BLaER1 (cell line): ENCODE results near the gene NAALADL2.

Experiments
- H3K27ac ChIP-seq: shearing (Covaris generic); formaldehyde crosslinking; 2 replicates; pipeline ENCODE4 v1.8.1; 2022
- H3K27me3 ChIP-seq: shearing (Covaris generic); formaldehyde crosslinking; 2 replicates; pipeline ENCODE4 v1.8.1; 2022
- H3K36me3 ChIP-seq: shearing (Covaris generic); formaldehyde crosslinking; 2 replicates; pipeline ENCODE4 v1.8.1; 2022
- H3K4me1 ChIP-seq: shearing (Covaris generic); formaldehyde crosslinking; 2 replicates; pipeline ENCODE4 v1.8.1; 2022
- H3K4me2 ChIP-seq: shearing (Covaris generic); formaldehyde crosslinking; 2 replicates; pipeline ENCODE4 v1.8.1; 2022
- H3K4me3 ChIP-seq: shearing (Covaris generic); formaldehyde crosslinking; 2 replicates; pipeline ENCODE4 v1.8.1; 2022
- H3K9ac ChIP-seq: shearing (Covaris generic); formaldehyde crosslinking; 2 replicates; pipeline ENCODE4 v1.8.1; 2022
- H3K9me3 ChIP-seq: shearing (Covaris generic); formaldehyde crosslinking; 2 replicates; pipeline ENCODE4 v1.8.1; 2022
- H4K20me1 ChIP-seq: shearing (Covaris generic); formaldehyde crosslinking; 2 replicates; pipeline ENCODE4 v1.8.1; 2022
- Cebpa-rat ChIP-seq: shearing (Covaris generic); IDR thresholded peaks from 2 replicates; pipeline ENCODE4 v1.8.1; 2022

Gene NAALADL2

DNA sequence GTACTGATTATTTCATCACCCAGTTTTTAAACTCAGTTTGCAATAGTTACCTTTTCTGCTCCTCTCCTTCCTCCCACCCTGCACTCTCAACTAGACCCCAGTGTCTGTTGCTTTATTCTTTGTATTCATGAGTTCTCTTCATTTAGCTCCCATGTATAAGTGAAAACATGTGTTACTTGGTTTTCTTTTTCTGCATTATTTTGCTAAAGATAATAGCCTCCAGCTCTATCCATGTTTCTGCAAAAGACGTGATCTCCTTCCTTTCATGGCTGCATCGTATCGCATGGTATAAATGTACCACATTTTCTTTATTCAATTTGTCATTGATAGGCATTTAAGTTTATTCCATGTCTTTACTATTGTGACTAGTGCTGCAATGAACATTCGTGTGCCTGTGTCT, 79.0 kb downstream of the NAALADL2 start:
- Histone ChIP-seq H3K4me2 (no peak overlapping the region), H3K27ac (no peak overlapping the region), H3K4me1 (no peaks in the 10 kb centered on the region), H3K9me3 (0 out of 2 replicates have a peak, but pooled peaks cover 4% of the 10 kb centered on the region), H4K20me1 (no peaks in the 10 kb centered on the region), H3K9ac (no peak overlapping the region), H3K27me3 (no peaks in the 10 kb centered on the region), H3K36me3 (no peaks in the 10 kb centered on the region), H3K4me3 (no peak overlapping the region)
- no peak for TF ChIP-seq Cebpa-rat

DNA sequence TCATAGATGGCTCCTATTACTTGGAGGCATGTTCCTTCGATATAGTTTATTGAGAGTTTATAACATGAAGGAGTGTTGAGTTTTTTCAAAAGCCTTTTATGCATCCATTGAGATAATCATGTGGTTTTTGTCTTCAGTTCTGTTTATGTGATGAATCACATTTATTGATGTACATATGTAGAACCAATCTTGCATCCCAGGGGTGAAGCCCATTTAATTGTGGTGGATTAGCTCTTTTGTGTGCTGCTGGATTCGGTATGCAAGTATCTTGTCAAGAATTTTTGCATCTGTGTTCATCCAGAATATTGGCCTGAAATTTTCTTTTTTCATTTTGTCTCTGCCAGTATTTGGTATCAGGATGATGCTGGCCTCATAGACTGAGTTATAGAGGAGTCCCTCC, 81.0 kb downstream of the NAALADL2 start:
- Histone ChIP-seq H3K9me3 (peaks cover 11% of the 10 kb centered on the region; the same call in 1 of the 2 replicates), H3K4me3 (no peak overlapping the region), H4K20me1 (no peaks in the 10 kb centered on the region), H3K9ac (no peak overlapping the region), H3K36me3 (no peaks in the 10 kb centered on the region), H3K4me2 (no peak overlapping the region), H3K27me3 (no peaks in the 10 kb centered on the region), H3K4me1 (no peaks in the 10 kb centered on the region), H3K27ac (no peak overlapping the region)
- TF ChIP-seq Cebpa-rat = no peak

DNA sequence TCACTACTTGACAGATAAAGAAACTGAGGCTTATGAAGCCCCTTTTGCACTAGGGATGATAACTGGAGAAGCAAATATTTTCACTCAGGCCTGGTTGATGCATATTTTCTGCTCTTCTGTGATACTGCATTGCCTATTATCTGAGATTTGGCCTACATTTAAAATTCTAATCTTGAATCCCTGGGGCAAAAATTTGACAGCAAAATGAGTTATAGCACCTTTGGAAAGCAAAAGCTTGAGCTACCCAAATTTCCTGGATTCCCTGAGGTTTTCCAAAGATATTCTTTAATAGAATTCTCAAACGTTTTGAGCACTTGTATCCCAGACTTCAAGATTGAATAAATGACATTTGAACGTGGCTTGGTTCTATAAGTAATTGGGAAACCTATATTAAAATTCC, 86.1 kb downstream of the NAALADL2 start:
- H3K9ac ChIP-seq = no peak overlapping the region
- no peaks in the 10 kb centered on the region for H3K27me3 ChIP-seq
- no peak overlapping the region for H3K4me3 ChIP-seq
- no peaks in the 10 kb centered on the region for H3K36me3 ChIP-seq
- no peak overlapping the region for H3K4me2 ChIP-seq
- no peaks in the 10 kb centered on the region for H3K4me1 ChIP-seq
- TF ChIP-seq Cebpa-rat = no peak
- H4K20me1 ChIP-seq = no peaks in the 10 kb centered on the region
- H3K9me3 ChIP-seq = peaks cover 11% of the 10 kb centered on the region; the same call in 1 of the 2 replicates
- H3K27ac ChIP-seq = no peak overlapping the region

DNA sequence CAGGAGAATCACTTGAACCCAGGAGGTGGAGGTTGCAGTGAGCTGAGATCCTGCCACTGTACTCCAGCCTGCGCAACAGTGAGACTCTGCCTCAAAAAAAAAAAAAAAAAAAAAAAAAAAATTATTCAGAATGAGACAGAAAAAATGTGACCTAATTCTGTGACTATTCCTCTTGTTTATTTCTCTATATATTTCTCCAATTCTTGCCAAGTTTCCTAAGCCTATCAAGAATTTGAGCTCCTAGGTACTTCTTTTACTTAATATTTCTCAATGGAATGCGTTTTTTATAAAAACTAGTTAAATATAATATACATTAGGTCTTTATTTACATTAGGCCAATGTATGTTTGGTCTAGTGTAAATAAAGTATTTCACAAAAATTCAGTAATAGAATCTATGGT, 86.8 kb downstream of the NAALADL2 start:
- Histone ChIP-seq H3K36me3 (no peaks in the 10 kb centered on the region), H3K4me1 (no peaks in the 10 kb centered on the region), H3K4me2 (no peak overlapping the region), H3K4me3 (no peak overlapping the region), H3K27ac (no peak overlapping the region), H3K27me3 (no peaks in the 10 kb centered on the region), H3K9me3 (peaks cover 11% of the 10 kb centered on the region; the same call in 1 of the 2 replicates), H4K20me1 (no peaks in the 10 kb centered on the region), H3K9ac (no peak overlapping the region)
- no peak for TF ChIP-seq Cebpa-rat

DNA sequence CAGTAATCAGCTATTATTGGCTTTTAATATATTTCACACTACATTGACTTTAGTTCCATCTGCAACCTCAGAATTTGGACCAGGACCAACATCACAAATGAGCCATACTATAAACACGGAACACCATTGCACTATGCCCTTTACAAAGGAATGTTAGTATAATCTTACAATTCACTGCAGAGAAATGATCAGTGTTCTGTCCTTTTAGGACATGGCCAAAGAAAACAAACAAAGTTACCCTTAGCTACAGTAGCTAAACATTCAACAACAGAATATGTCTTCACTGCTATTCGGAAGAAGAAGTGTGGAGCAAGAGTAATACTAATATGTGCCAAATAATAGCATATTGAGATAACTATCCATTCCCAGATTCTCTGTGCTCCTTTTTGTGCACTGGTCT, 90.4 kb downstream of the NAALADL2 start:
- Histone ChIP-seq H3K9me3 (no peaks in the 10 kb centered on the region; the same call in 1 of the 2 replicates), H3K4me1 (no peaks in the 10 kb centered on the region), H3K4me3 (no peak overlapping the region), H4K20me1 (no peaks in the 10 kb centered on the region), H3K27me3 (no peaks in the 10 kb centered on the region), H3K36me3 (no peaks in the 10 kb centered on the region), H3K4me2 (no peak overlapping the region), H3K9ac (no peak overlapping the region), H3K27ac (no peak overlapping the region)
- TF ChIP-seq Cebpa-rat = no peak

DNA sequence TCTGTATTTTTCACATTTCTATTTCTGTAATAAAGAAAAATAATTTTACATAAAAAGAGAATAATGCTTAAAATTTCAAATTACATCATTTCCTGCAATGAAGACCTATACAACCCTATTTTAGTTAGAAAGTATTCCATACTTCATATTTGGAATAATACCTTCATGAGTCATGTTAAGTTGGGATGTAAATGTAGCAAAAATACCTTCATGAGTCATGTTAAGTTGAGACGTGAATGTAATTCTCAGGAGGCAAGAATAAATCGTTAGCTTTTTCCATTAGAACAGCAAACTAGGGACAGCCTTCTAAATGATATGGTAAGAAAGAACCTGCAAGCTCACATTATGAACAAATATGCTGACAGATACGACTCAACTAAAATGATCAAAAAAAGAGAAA, 91.9 kb downstream of the NAALADL2 start:
- Histone ChIP-seq H3K4me3 (no peak overlapping the region), H3K4me1 (no peaks in the 10 kb centered on the region), H3K27me3 (no peaks in the 10 kb centered on the region), H3K27ac (no peak overlapping the region), H3K9ac (no peak overlapping the region), H3K4me2 (no peak overlapping the region), H3K36me3 (no peaks in the 10 kb centered on the region), H3K9me3 (no peaks in the 10 kb centered on the region), H4K20me1 (no peaks in the 10 kb centered on the region)
- no peak for TF ChIP-seq Cebpa-rat

DNA sequence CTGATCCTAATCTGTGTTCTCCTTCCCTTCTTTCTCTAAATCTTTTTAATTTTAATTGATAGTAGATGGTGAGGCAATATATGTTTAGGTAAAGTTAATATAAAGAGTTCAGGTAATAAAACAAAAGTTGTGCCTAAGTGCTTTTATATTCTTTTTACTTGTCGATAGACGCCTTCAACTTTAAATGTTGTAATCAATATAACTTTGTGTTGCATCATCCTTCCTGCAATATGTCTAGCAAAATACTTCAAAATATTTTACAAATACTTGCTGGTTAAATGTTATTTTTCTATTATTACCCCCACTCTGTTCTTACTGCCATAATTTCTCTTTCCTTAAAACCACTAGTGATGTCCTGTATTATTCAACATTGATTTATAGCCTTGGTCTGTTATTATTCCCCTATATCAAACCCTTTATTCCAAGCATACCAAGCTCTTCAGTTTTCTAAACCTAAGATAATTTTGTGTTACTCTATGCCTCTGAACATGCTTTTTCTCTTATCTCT, 92.4 kb downstream of the NAALADL2 start:
- no peaks in the 10 kb centered on the region for H3K27me3 ChIP-seq
- no peak for TF ChIP-seq Cebpa-rat
- no peaks in the 10 kb centered on the region for H4K20me1 ChIP-seq
- no peak overlapping the region for H3K27ac ChIP-seq
- no peak overlapping the region for H3K9ac ChIP-seq
- no peak overlapping the region for H3K4me3 ChIP-seq
- no peaks in the 10 kb centered on the region for H3K9me3 ChIP-seq
- no peaks in the 10 kb centered on the region for H3K36me3 ChIP-seq
- H3K4me2 ChIP-seq = no peak overlapping the region
- H3K4me1 ChIP-seq = no peaks in the 10 kb centered on the region

DNA sequence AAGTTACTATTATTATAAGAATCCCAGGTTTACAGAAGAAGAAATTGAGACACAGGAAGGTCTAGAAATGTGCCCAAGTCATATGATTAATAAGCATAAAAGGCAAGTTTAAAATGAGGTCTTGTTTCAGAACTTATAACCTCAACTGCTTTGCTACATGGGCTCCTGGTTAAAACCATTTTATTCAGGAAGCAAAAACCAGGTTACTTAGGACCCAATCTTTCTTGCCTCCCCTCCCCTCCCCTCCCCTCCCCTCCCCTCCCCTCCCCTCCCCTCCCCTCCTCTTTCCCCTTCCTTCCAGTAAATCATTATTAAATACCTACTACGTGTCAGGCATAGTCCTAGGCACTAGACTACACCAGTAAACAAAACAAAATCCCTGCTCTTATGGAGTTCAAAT, 93.9 kb downstream of the NAALADL2 start:
- Histone ChIP-seq H3K27ac (no peak overlapping the region), H3K4me1 (no peaks in the 10 kb centered on the region)

DNA sequence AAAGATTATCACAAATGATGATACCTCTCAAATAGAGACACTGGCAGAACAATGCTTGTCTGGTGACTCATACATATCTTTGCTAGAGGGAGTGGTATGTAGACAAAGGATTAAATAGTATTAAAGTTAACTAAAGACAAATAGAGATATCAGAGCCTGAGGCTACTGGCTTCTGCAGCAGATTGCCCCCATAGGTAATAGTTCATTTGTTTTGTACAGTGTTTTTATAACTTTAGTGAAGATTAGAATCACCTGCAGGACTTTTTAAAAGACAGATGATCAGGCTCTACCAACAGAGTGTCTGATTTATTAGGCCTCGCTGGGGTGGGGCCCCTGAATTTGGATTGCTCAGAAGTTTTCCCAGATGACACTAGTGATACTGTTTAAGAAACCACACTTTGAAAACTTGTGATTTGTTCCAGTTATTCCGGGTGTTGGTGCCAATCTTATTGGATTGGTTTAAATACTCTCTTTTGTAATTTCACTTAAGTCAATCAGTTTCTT, 96.4 kb downstream of the NAALADL2 start:
- Histone ChIP-seq H3K9ac (no peak overlapping the region), H3K4me2 (no peak overlapping the region), H3K9me3 (no peaks in the 10 kb centered on the region), H3K27ac (no peak overlapping the region), H3K4me1 (no peaks in the 10 kb centered on the region), H4K20me1 (no peaks in the 10 kb centered on the region), H3K27me3 (no peaks in the 10 kb centered on the region), H3K4me3 (no peak overlapping the region), H3K36me3 (no peaks in the 10 kb centered on the region)
- TF ChIP-seq Cebpa-rat = no peak

More for the DNA sequence above, 93.9 kb downstream of the NAALADL2 start:
- no peaks in the 10 kb centered on the region for H4K20me1 ChIP-seq
- H3K4me3 ChIP-seq = no peak overlapping the region
- H3K27me3 ChIP-seq = no peaks in the 10 kb centered on the region
- no peak for TF ChIP-seq Cebpa-rat
- H3K9ac ChIP-seq = no peak overlapping the region
- no peak overlapping the region for H3K4me2 ChIP-seq
- H3K9me3 ChIP-seq = no peaks in the 10 kb centered on the region
- no peaks in the 10 kb centered on the region for H3K36me3 ChIP-seq

DNA sequence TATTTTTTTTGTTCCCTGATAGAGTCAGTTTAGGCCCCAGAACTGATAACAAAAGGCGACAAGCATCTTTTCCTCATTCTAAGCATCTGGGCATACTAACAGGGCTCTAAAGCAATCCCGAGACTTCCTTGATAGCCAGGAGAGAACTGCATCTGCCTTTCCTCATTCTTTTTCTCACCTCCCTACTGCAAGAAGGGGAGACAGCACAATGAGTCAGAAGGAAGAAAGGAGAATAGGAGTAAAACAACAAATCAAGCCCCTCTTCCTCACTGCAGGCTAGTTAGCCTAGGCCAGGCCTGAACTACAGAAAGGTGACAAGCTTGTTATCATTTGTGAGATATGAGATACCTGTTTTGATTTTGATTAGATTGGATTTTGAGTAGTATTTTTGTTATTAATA, 97.9 kb downstream of the NAALADL2 start:
- Histone ChIP-seq H3K4me2 (no peak overlapping the region), H3K4me1 (no peaks in the 10 kb centered on the region), H4K20me1 (no peaks in the 10 kb centered on the region), H3K36me3 (no peaks in the 10 kb centered on the region), H3K9ac (no peak overlapping the region), H3K27ac (no peak overlapping the region), H3K4me3 (no peak overlapping the region), H3K27me3 (no peaks in the 10 kb centered on the region), H3K9me3 (no peaks in the 10 kb centered on the region)
- no peak for TF ChIP-seq Cebpa-rat

DNA sequence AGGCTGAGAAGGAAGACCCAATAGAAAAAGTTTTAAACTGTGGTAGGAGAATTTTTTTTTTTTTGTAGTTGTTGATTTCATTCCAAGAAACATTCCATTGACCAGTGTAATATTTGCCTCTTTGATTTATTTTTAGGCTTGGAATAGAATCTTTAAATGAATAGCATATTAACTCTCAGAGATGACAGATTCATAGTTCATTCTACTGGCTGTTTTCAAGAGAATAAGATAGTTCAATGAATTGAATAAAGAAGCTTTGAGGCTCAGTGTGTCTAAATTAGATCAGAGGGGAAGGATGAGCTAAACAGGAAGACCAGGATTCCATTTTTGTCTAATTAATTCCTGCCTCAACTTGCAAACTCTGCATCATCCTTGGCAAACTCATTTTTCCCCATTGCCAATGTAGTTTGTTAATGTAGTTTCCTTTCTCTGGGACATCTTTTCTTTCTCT, 98.4 kb downstream of the NAALADL2 start:
- Histone ChIP-seq H3K4me1 (no peaks in the 10 kb centered on the region), H3K36me3 (no peaks in the 10 kb centered on the region), H3K9ac (no peak overlapping the region), H3K27me3 (no peaks in the 10 kb centered on the region), H3K27ac (no peak overlapping the region), H3K4me3 (no peak overlapping the region), H3K9me3 (no peaks in the 10 kb centered on the region), H4K20me1 (no peaks in the 10 kb centered on the region), H3K4me2 (no peak overlapping the region)
- TF ChIP-seq Cebpa-rat = no peak
